K562 (cell line): ENCODE measurements around the gene APOB. TPM values are rescaled to one million over a fixed set of nuclear protein-coding genes. Genes with fewer than 3 reads are reported as not detected.

Experiments used
- ATAC-seq: fragments of 200-7000 bp; cut with Tn5 transposase; 3 replicates; pipeline ENCODE4 v1.9.1; 2020; ENCODE audit warnings: moderate library complexity
- BruUV-seq: library from RNA; stranded (reverse); fragments of 400-500 nt; replicated peaks from 2 replicates; lab custom pipeline; 2021; lab: Mats Ljungman, UMichigan
- CTCF ChIA-PET: fragments of 300-600 bp; formaldehyde crosslinking; extraction: SDS; loops from one replicate; lab custom pipeline; 2021; ENCODE audit warnings: low intra/inter-chr PET ratio; lab: Yijun Ruan, JAX
- POLR2A ChIA-PET: fragments of 300-600, 350-650 bp; sonication (Branson Sonifier 250); formaldehyde crosslinking; extraction: SDS; loops from one replicate; lab custom pipeline; 2021; ENCODE audit warnings: antibody characterized with exemption, inconsistent platforms; lab: Yijun Ruan, JAX
- DNase-seq, 4 experiments: peaks; one replicate each; pipeline versions ENCODE4 v3.0.0 to v3.0.0-alpha.2; 2011 to 2018; ENCODE audit warnings: low spot score in 3 of 4, mixed read lengths in 3 of 4; ENCODE audit errors: extremely low read depth in 1 of 4
- FAIRE-seq: peaks from 2 replicates; lab custom pipeline; 2011; peaks lifted over from hg19 to GRCh38; lab: Jason Lieb, UNC
- H2AFZ ChIP-seq: 2 replicates; pipeline ENCODE4 v1.6.0; 2011; ENCODE audit warnings: low read depth, low read length, control low read depth, inconsistent platforms
- H3K27ac ChIP-seq: fragments of 200-600 bp; 3 replicates; pipeline ENCODE4 v1.8.0; 2011; ENCODE audit warnings: low read depth, mild to moderate bottlenecking, control low read depth, inconsistent platforms, low read length, moderate library complexity, mixed read lengths; ENCODE audit errors: extremely low read depth
- H3K27me3 ChIP-seq, 2 experiments: fragments of 300-600 bp in 1 of 2; 2 replicates in 1 of 2; 3 replicates in 1 of 2; pipeline versions ENCODE4 v1.6.0 to v1.8.0; 2011; ENCODE audit warnings: inconsistent platforms in 2 of 2, low read length in 2 of 2, mild to moderate bottlenecking in 1 of 2, mixed read lengths in 1 of 2, moderate library complexity in 1 of 2; ENCODE audit not compliant: control insufficient read depth in 2 of 2, insufficient read depth in 2 of 2
- H3K36me3 ChIP-seq: fragments of 300-600 bp; 3 replicates; pipeline ENCODE4 v1.8.0; 2011; ENCODE audit warnings: mild to moderate bottlenecking, low read length, inconsistent platforms; ENCODE audit not compliant: control insufficient read depth, insufficient read depth
- H3K4me1 ChIP-seq, 2 experiments: fragments of 200-600 bp in 1 of 2; replicated peaks in 1 of 2; 2 replicates in 1 of 2; 3 replicates in 1 of 2; pipeline versions ENCODE4 v1.5.1 to v1.8.0; 2011; ENCODE audit warnings: inconsistent platforms in 2 of 2, low read length in 2 of 2, mild to moderate bottlenecking in 1 of 2, mixed read lengths in 1 of 2, moderate library complexity in 1 of 2; ENCODE audit not compliant: control insufficient read depth in 2 of 2, insufficient read depth in 2 of 2
- H3K4me2 ChIP-seq: 2 replicates; pipeline ENCODE4 v1.6.1; 2011; ENCODE audit warnings: low read length, control low read depth, inconsistent platforms, mixed read lengths; ENCODE audit not compliant: insufficient read depth
- H3K4me3 ChIP-seq: fragments of 200-600 bp; sonication (generic), shearing (Covaris generic); 2 replicates; pipeline ENCODE4 v1.5.1; 2016; ENCODE audit warnings: control low read depth, inconsistent platforms
- H3K79me2 ChIP-seq: fragments of 200-600 bp; 3 replicates; pipeline ENCODE4 v1.8.0; 2011; ENCODE audit warnings: low read length, inconsistent platforms; ENCODE audit not compliant: control insufficient read depth, insufficient read depth
- H3K9ac ChIP-seq, 2 experiments: 2 replicates each; pipeline versions ENCODE4 v1.6.0 to v1.6.1; 2011; ENCODE audit warnings: low read depth in 2 of 2, low read length in 2 of 2, control low read depth in 1 of 2, inconsistent platforms in 1 of 2, mild to moderate bottlenecking in 1 of 2, mixed read lengths in 1 of 2; ENCODE audit not compliant: insufficient read depth in 1 of 2
- H3K9me1 ChIP-seq: one replicate; pipeline ENCODE4 v1.6.0; 2011; ENCODE audit warnings: inconsistent platforms, mild to moderate bottlenecking, low read length, moderate library complexity; ENCODE audit not compliant: control insufficient read depth, insufficient read depth
- H3K9me3 ChIP-seq: replicated peaks from 2 replicates; pipeline ENCODE4 v1.5.1; 2011; ENCODE audit warnings: low read depth, low read length, inconsistent platforms; ENCODE audit not compliant: control insufficient read depth, insufficient read depth
- H4K20me1 ChIP-seq: replicated peaks from 2 replicates; pipeline ENCODE4 v1.6.1; 2011; ENCODE audit warnings: low read length, inconsistent platforms, mixed read lengths; ENCODE audit not compliant: control insufficient read depth, insufficient read depth
- MYNN ChIP-seq, 2 experiments: sonication (generic); formaldehyde crosslinking in 1 of 2; IDR thresholded peaks; 2 replicates each; pipeline versions ENCODE4 v1.5.0 to v1.6.1; 2016 to 2020; ENCODE audit warnings: antibody characterized with exemption in 1 of 2, missing genetic modification reagents in 1 of 2
- YY1 ChIP-seq, 3 experiments: IDR thresholded peaks; 2 replicates each; pipeline ENCODE4 v1.6.1; 2011; ENCODE audit warnings: low read length in 2 of 3, mild to moderate bottlenecking in 2 of 3, moderate library complexity in 2 of 3, borderline replicate concordance in 1 of 3, control low read depth in 1 of 3, low read depth in 1 of 3; ENCODE audit not compliant: insufficient read depth in 3 of 3, insufficient replicate concordance in 2 of 3, control insufficient read depth in 1 of 3, insufficient read length in 1 of 3; ENCODE audit errors: extremely low read depth in 1 of 3
- WGBS: fragments of 100-300 bp; shearing (Covaris generic); methylation state at CpG from one replicate; pipeline ENCODE4 v1.1.6; 2016; ENCODE audit warnings: low coverage, mixed read lengths; ENCODE audit not compliant: insufficient coverage; ENCODE audit errors: missing lambda C conversion rate; 5-methylcytosine and 5-hydroxymethylcytosine counted together
- in situ Hi-C: fragments of 300-500 bp; cut with MboI; formaldehyde crosslinking; loops from 4 replicates; pipeline ENCODE4 v1.15.0; 2018; ENCODE audit warnings: inconsistent platforms, mixed read lengths
- intact Hi-C: fragments of 100-400 bp; cut with micrococcal nuclease; formaldehyde crosslinking; loops from 2 replicates; pipeline ENCODE4 v1.14.2; 2022
- polyA plus RNA-seq, 8 experiments: library from polyadenylated mRNA; depleted of rRNA in 4 of 8; stranded (reverse) in 5 of 8; unstranded in 3 of 8; fragments of >200 nt; fragmentation: Nextera tagmentation in 2 of 8; fragmentation: Illumina TruSeq in 1 of 8; extraction: Ambion mirVana in 2 of 8; extraction: Trizol in 1 of 8; gene quantifications; 2 replicates each; pipeline versions ENCODE4 v1.2.1 to v1.2.3, GENCODE V29; 2011 to 2014; ENCODE audit warnings: inconsistent platforms in 1 of 8, missing spikeins in 1 of 8
- total RNA-seq, 7 experiments: library from RNA; depleted of rRNA in 6 of 7; stranded (reverse); fragments of >200 nt in 6 of 7; fragmentation: Illumina TruSeq in 2 of 7; extraction: Trizol in 2 of 7; gene quantifications; 2 replicates each; pipeline versions ENCODE4 v1.2.1 to v1.2.3, GENCODE V29; 2011 to 2021; ENCODE audit warnings: low replicate concordance in 1 of 7
- TF ChIP-seq, protein P1 (sequence below): sonication (generic); formaldehyde crosslinking; IDR thresholded peaks from 2 replicates; pipeline ENCODE4 v1.5.0; 2020; ENCODE audit warnings: missing genetic modification reagents
- TF ChIP-seq, protein P2 (sequence below): sonication (generic); formaldehyde crosslinking; IDR thresholded peaks from 2 replicates; pipeline ENCODE4 v1.8.0; 2023; ENCODE audit warnings: missing genetic modification reagents, mild to moderate bottlenecking, borderline replicate concordance

APOB gene
- total and polyA plus RNA-seq, 9 of the 15 experiments (the other 6 are each of a cell fraction or from before 2014, with no cell fraction given) = 0.73 TPM; not detected in 8

DNA sequence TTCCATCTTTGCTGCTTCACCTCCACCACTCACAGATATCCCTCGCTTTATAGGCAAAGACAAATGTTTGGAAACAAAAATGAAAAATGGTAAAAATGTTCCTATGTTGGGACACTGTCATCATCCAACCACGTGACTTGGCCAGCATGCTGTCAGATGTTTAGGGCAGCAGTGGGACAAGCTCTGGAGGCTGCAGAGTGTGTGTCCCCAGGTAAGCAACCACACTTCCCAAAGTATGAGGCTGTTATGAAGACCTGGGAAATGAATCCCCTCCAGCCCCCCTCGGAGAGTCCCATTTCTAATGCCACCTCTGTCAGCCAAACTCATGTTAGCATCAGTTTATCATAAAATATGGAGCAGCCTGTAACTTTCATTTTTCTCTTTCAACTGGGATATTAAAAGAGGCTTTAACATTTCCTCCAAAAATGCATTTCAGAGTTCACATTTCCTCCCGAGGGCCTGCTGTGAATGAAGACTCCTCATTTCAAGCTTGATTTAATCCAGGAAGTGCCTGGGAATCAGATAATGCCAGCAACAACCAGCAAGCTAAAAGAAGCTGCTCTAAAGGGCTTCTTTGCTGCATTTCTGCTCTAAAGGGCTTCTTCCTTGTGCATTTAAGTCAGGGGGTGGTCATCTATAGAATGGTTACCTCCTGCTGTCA is 66.2 kb downstream of the APOB start:
- Histone ChIP-seq H4K20me1 (no peaks in the 10 kb centered on the region), H3K36me3 (no peaks in the 10 kb centered on the region), H3K4me2 (no peak overlapping the region), H3K9me1 (no peaks in the 10 kb centered on the region), H3K9ac (no peak overlapping the region), H3K4me3 (no peak overlapping the region), H3K27me3 (no peaks in the 10 kb centered on the region), H2AFZ (no peak overlapping the region), H3K27ac (no peak overlapping the region), H3K9me3 (no peaks in the 10 kb centered on the region), H3K4me1 (no peaks in the 10 kb centered on the region), H3K79me2 (no peaks in the 10 kb centered on the region)
- ChIA-PET CTCF (no interaction called here), POLR2A (no interaction called here)
- ATAC-seq (no peak), DNase-seq (no peak), FAIRE-seq (no peak)
- in situ Hi-C loops (no loop called here), intact Hi-C loops (no loop called here)
- 0% methylated on average over 4 of the region's 4 CpGs for WGBS
- TF ChIP-seq MYNN (IDR thresholded peaks at IDR 0.05) = no peak
- TF ChIP-seq MYNN (CRISPR knock-in tag; IDR thresholded peaks at IDR 0.05) = no peak
- TF ChIP-seq, protein P1, sequence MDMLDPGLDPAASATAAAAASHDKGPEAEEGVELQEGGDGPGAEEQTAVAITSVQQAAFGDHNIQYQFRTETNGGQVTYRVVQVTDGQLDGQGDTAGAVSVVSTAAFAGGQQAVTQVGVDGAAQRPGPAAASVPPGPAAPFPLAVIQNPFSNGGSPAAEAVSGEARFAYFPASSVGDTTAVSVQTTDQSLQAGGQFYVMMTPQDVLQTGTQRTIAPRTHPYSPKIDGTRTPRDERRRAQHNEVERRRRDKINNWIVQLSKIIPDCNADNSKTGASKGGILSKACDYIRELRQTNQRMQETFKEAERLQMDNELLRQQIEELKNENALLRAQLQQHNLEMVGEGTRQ (CRISPR knock-in tag) = 0 out of 2 replicates have a peak, but pooled peaks have one; percentile 24
- no TSS peak for BruUV-seq

- Histone ChIP-seq H3K9me1 (no peaks in the 10 kb centered on the region), H3K36me3 (no peaks in the 10 kb centered on the region), H3K9ac (no peak overlapping the region), H3K27me3 (no peaks in the 10 kb centered on the region; a peak in 1 of 5 replicates), H3K9me3 (no peaks in the 10 kb centered on the region), H4K20me1 (no peaks in the 10 kb centered on the region), H3K4me1 (no peaks in the 10 kb centered on the region), H3K27ac (no peak overlapping the region), H3K79me2 (no peaks in the 10 kb centered on the region), H3K4me3 (no peak overlapping the region), H2AFZ (no peak overlapping the region), H3K4me2 (no peak overlapping the region)
- intact Hi-C loops (no loop called here), in situ Hi-C loops (no loop called here)
- FAIRE-seq = no peak
- no peak for DNase-seq
- no TSS peak for BruUV-seq
- ChIA-PET POLR2A (no interaction called here), CTCF (no interaction called here)
- no peak for ATAC-seq
- 4% methylated on average over 4 of the region's 4 CpGs for WGBS
- TF ChIP-seq, protein P2, sequence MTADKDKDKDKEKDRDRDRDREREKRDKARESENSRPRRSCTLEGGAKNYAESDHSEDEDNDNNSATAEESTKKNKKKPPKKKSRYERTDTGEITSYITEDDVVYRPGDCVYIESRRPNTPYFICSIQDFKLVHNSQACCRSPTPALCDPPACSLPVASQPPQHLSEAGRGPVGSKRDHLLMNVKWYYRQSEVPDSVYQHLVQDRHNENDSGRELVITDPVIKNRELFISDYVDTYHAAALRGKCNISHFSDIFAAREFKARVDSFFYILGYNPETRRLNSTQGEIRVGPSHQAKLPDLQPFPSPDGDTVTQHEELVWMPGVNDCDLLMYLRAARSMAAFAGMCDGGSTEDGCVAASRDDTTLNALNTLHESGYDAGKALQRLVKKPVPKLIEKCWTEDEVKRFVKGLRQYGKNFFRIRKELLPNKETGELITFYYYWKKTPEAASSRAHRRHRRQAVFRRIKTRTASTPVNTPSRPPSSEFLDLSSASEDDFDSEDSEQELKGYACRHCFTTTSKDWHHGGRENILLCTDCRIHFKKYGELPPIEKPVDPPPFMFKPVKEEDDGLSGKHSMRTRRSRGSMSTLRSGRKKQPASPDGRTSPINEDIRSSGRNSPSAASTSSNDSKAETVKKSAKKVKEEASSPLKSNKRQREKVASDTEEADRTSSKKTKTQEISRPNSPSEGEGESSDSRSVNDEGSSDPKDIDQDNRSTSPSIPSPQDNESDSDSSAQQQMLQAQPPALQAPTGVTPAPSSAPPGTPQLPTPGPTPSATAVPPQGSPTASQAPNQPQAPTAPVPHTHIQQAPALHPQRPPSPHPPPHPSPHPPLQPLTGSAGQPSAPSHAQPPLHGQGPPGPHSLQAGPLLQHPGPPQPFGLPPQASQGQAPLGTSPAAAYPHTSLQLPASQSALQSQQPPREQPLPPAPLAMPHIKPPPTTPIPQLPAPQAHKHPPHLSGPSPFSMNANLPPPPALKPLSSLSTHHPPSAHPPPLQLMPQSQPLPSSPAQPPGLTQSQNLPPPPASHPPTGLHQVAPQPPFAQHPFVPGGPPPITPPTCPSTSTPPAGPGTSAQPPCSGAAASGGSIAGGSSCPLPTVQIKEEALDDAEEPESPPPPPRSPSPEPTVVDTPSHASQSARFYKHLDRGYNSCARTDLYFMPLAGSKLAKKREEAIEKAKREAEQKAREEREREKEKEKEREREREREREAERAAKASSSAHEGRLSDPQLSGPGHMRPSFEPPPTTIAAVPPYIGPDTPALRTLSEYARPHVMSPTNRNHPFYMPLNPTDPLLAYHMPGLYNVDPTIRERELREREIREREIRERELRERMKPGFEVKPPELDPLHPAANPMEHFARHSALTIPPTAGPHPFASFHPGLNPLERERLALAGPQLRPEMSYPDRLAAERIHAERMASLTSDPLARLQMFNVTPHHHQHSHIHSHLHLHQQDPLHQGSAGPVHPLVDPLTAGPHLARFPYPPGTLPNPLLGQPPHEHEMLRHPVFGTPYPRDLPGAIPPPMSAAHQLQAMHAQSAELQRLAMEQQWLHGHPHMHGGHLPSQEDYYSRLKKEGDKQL (CRISPR knock-in tag) = no peak
- no peak for TF ChIP-seq YY1 (IDR thresholded peaks at IDR 0.05; ENCODE audit: borderline replicate concordance in 1 of 3, control insufficient read depth in 1 of 3, extremely low read depth in 1 of 3, insufficient read depth in 3 of 3, insufficient read length in 1 of 3, insufficient replicate concordance in 2 of 3, low read depth in 1 of 3, low read length in 2 of 3)
Measured at GRCh38 chr2:20976527-20976926, 67.3 kb downstream of the APOB start.
